Adipose tissue (tissue), 3 donors: ENCODE results near the gene DLGAP1. TPM values are rescaled to one million over a fixed set of nuclear protein-coding genes. Genes with fewer than 3 reads are reported as not detected.

ENCODE experiments used
- H3K27ac ChIP-seq: one replicate; pipeline ENCODE4 v1.5.1; 2013; ENCODE audit warnings: low read depth, low read length
- WGBS, 3 donors: extraction: QIAGEN DNeasy Blood & Tissue Kit; methylation state at CpG; one replicate each; pipeline ENCODE4 v1.1.7; 2013; 5-methylcytosine and 5-hydroxymethylcytosine counted together
- polyA plus RNA-seq, 3 donors: library from polyadenylated mRNA; stranded (reverse); fragments of 200-250 nt; gene quantifications; one replicate each; pipeline ENCODE4 v1.2.3, GENCODE V29; 2013
- donor health status: healthy with polysubstance abuse.
- donor health status: Bipolar disorder and iron deficiency.
- donor health status: healthy.

The DLGAP1 gene
- polyA plus RNA-seq, 3 donors = 0.06 to 0.22 (median 0.09) TPM

- WGBS, 3 donors = 9 to 47% (median 29%) methylated on average over 1 of the region's 1 CpG
- no peak overlapping the region for H3K27ac ChIP-seq
These were observed 54.2 kb downstream of the DLGAP1 start for GRCh38 chr18:4400911-4401310.

- no peak overlapping the region for H3K27ac ChIP-seq
- WGBS, 3 donors = 60 to 69% (median 63%) methylated on average over 5 of the region's 5 CpGs
These were observed 55.2 kb downstream of the DLGAP1 start for GRCh38 chr18:4399929-4400328.

- WGBS, 3 donors = 80 to 85% (median 84%) methylated on average over 4 of the region's 4 CpGs
- no peak overlapping the region for H3K27ac ChIP-seq
These were observed 60.4 kb downstream of the DLGAP1 start for GRCh38 chr18:4394700-4395099.

- H3K27ac ChIP-seq = no peak overlapping the region
- 47 to 68% (median 63%) methylated on average over 6 of the region's 6 CpGs for WGBS, 3 donors
These were observed 63.2 kb downstream of the DLGAP1 start for GRCh38 chr18:4391859-4392258.

GRCh38 chr18:4385876-4386275, 69.2 kb downstream of the DLGAP1 start:
- 39 to 62% (median 58%) methylated on average over 3 of the region's 3 CpGs for whole genome bisulfite sequencing, 3 donors
- no peak overlapping the region for H3K27ac ChIP-seq

GRCh38 chr18:4384932-4385331, 70.2 kb downstream of the DLGAP1 start:
- 16 to 35% (median 16%) methylated on average over 3 of the region's 3 CpGs for WGBS, 3 donors
- no peak overlapping the region for H3K27ac ChIP-seq

GRCh38 chr18:4374564-4374963, 80.5 kb downstream of the DLGAP1 start:
- H3K27ac ChIP-seq = no peak overlapping the region
- 56 to 79% (median 77%) methylated on average over 1 of the region's 1 CpG for WGBS, 3 donors

GRCh38 chr18:4369705-4370104, 85.4 kb downstream of the DLGAP1 start:
- WGBS, 3 donors = 66 to 84% (median 70%) methylated on average over 3 to 4 of the region's 4 CpGs
- no peak overlapping the region for H3K27ac ChIP-seq

GRCh38 chr18:4360221-4360715, 94.8 kb downstream of the DLGAP1 start:
- WGBS, 3 donors = 74 to 86% (median 82%) methylated on average over 2 of the region's 2 CpGs
- H3K27ac ChIP-seq = no peak overlapping the region

GRCh38 chr18:4358618-4359017, 96.5 kb downstream of the DLGAP1 start:
- 58 to 71% (median 69%) methylated on average over 4 of the region's 4 CpGs for WGBS, 3 donors
- H3K27ac ChIP-seq = no peak overlapping the region

- no peak overlapping the region for H3K27ac ChIP-seq
- WGBS, 3 donors = 44 to 63% (median 57%) methylated on average over 4 of the region's 4 CpGs
These were observed 97.5 kb downstream of the DLGAP1 start for GRCh38 chr18:4357579-4357978.

GRCh38 chr18:4356929-4357328, 98.2 kb downstream of the DLGAP1 start:
- WGBS, 3 donors = 77 to 84% (median 83%) methylated on average over 6 of the region's 6 CpGs
- H3K27ac ChIP-seq = no peak overlapping the region

GRCh38 chr18:4353853-4354418, 101.2 kb downstream of the DLGAP1 start:
- WGBS, 3 donors = 29 to 49% (median 47%) methylated on average over 9 of the region's 9 CpGs
- H3K27ac ChIP-seq = no peak overlapping the region

- 30 to 37% (median 34%) methylated on average over 15 of the region's 15 CpGs for WGBS, 3 donors
- no peak overlapping the region for H3K27ac ChIP-seq
These were observed 102.2 kb downstream of the DLGAP1 start for GRCh38 chr18:4352746-4353551.

- H3K27ac ChIP-seq = no peak overlapping the region
- 63 to 91% (median 80%) methylated on average over 2 of the region's 2 CpGs for WGBS, 3 donors
These were observed 104.1 kb downstream of the DLGAP1 start for GRCh38 chr18:4351005-4351404.

GRCh38 chr18:4335386-4335785, 119.7 kb downstream of the DLGAP1 start:
- no peak overlapping the region for H3K27ac ChIP-seq
- 45 to 66% (median 51%) methylated on average over 1 of the region's 1 CpG for WGBS, 3 donors

GRCh38 chr18:4333043-4333442, 122.1 kb downstream of the DLGAP1 start:
- H3K27ac ChIP-seq = no peak overlapping the region
- 70 to 82% (median 79%) methylated on average over 5 of the region's 5 CpGs for WGBS, 3 donors

GRCh38 chr18:4319738-4320677, 135.1 kb downstream of the DLGAP1 start:
- H3K27ac ChIP-seq = no peak overlapping the region
- WGBS, 3 donors = 45 to 56% (median 50%) methylated on average over 3 of the region's 3 CpGs

GRCh38 chr18:4318311-4318710, 136.8 kb downstream of the DLGAP1 start:
- WGBS, 3 donors = 69 to 80% (median 79%) methylated on average over 5 of the region's 5 CpGs
- H3K27ac ChIP-seq = no peak overlapping the region
